Activated naive CD4-positive, alpha-beta T cell treated with anti-CD3 and anti-CD28 coated beads, Interleukin-2, amount 50 U/mL, for 16 hours (primary cell): ENCODE data around the gene UBXN7.
A peak's percentile ranks its signal among the peaks of the same experiment; 100 is the strongest.
"Not testable (repeated sequence)": the region's sequence is repeated elsewhere in the genome, so short reads cannot be mapped to it uniquely, and the experiment has no call there.

Experiments
- DNase-seq: peaks from one replicate; pipeline ENCODE4 v3.0.0-alpha.2; 2020

The UBXN7 gene, protein sequence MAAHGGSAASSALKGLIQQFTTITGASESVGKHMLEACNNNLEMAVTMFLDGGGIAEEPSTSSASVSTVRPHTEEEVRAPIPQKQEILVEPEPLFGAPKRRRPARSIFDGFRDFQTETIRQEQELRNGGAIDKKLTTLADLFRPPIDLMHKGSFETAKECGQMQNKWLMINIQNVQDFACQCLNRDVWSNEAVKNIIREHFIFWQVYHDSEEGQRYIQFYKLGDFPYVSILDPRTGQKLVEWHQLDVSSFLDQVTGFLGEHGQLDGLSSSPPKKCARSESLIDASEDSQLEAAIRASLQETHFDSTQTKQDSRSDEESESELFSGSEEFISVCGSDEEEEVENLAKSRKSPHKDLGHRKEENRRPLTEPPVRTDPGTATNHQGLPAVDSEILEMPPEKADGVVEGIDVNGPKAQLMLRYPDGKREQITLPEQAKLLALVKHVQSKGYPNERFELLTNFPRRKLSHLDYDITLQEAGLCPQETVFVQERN

DNA sequence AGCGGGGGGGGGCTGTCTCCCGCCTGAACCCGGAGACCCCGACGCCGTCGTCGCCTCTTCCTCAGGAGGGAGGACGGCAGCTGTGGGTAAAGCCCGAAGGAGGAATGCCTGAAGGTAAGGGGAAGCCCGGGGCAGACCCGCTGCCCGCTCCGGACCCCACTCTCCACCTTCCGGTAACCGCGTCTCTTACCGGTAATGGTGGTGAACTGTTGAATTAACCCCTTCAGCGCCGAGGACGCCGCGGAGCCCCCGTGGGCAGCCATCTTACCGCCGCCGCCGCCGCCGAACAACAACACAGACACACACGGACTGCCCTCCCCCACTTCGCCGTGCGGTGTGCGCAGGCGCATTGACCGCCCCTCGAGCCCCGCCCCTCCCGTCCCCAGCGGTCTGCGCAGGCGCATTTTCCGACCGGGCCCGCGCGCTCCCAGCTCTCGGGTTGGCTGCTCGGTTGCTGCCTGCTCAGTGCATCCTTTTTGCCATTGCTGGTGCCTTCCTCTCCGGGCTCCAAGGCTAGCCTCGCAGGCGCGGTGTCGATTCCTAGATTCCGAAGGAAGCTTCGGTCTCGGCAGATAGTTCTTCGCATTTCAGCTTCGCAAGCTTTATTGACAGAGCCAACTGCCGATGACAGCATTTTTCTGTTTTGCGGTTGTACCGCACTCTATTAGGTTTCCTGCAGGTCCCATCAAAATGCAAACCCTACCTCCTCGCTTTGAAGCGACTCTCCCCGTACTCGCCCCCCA, at the start of gene UBXN7:
Gene UBXN7 (minus strand): TSS at position 291 of the 743 bp plus-strand sequence. CDS start 28 bp downstream, at position 263.
- peak; percentile 93 for DNase-seq

DNA sequence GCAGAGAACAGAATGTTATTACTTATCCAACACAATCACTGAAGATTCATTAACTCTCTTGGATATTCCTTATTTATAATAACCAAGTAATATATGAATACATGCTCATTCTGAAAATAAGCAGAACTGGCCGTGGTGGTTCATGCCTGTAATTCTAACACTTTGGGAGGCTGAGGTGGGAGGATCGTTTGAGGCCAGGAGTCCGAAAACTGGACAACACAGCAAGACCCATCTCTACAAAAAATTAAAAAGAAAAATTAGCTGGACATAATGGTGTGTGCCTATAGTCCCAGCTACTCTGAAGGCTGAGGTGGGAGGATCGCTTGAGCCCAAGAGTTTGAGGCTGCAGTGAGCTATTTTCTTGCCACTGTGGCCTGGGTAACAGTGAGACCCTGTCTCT, 45.5 kb upstream of the UBXN7 start:
- DNase-seq, result no peak

DNA sequence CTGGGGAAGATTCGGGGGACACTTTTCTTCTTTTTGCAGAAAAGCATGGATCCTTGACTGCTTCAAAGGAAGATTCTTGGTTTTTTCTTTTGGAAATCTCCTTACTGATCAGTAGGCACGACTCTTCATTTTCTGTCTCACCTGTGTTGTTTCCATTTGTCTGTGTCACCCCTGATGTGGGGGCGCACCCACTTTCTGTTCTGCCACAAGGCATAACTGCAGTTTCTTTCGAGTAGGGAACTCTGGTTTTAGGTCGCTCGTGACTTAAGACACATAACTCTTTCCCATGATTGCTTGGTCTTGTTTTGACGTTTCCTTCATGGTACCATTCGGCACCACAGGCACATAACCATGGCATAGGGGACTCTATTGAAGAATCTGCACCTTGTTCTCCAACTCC, 40.1 kb upstream of the UBXN7 start:
- DNase-seq, result no peak

DNA sequence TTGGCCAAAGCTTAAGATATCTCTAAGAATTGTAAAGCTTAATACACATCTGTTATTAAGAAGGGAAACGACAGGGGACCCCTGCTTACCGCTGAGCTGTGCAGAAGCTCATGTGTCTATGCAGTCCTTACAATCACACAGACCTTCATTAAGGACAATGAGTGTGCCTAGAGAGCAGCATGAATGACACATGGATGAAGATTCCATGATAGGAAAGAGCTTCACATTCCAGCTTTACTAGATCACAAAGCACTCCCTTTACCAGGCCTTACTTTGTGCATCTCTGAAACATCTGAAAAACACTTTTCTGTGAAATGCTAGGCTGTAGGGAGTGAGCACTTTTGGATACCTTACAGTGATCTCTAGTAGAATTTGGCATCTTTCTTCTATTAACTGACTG, 39.3 kb upstream of the UBXN7 start:
- DNase-seq, result no peak

DNA sequence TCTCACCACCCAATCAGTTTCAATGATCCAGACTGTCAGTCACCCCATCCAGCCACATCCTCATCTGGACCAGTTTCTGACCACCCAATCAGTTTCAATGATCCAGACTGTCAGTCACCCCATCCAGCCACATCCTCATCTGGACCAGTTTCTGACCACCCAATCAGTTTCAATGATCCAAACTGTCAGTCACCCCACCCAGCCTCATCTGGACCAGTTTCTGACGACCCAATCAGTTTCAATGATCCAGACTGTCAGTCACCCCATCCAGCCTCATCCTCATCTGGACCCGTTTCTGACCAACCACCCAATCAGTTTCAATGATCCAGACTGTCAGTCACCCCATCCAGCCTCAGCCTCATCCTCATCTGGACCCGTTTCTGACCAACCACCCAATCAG, 38.0 kb upstream of the UBXN7 start:
- DNase-seq, result not testable (repeated sequence)

DNA sequence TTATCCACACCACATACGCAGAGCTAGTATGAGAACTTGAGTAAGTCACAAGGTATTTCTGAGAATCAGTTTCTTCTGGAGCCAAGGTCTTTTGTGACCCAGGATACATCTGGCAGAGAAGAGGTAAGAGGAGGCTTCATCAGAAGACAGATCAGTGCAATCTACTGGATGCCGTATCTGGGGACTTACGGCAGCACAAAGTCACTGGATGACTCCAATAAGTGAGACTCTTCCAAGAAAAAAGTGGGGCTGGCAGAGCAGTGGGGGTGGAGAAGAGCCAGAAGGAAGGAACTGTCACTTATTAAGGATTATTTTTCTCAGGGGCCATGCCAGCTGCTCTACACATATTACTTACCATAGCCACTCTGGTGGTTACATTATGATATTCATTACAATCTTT, 31.6 kb upstream of the UBXN7 start:
- DNase-seq, result no peak

DNA sequence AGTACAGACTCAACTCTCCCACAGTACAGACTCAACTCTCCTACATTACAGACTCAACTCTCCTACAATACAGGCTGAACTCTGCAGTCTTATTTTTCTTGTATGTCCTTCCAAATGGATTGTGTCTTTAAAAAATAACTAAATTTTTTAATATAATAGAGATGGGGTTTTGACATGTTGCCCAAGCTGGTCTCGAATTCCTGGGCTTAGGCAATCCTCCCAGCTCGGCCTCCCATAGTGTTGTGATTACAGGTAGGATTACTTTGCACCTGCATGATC, 31.2 kb upstream of the UBXN7 start:
- DNase-seq, result no peak

DNA sequence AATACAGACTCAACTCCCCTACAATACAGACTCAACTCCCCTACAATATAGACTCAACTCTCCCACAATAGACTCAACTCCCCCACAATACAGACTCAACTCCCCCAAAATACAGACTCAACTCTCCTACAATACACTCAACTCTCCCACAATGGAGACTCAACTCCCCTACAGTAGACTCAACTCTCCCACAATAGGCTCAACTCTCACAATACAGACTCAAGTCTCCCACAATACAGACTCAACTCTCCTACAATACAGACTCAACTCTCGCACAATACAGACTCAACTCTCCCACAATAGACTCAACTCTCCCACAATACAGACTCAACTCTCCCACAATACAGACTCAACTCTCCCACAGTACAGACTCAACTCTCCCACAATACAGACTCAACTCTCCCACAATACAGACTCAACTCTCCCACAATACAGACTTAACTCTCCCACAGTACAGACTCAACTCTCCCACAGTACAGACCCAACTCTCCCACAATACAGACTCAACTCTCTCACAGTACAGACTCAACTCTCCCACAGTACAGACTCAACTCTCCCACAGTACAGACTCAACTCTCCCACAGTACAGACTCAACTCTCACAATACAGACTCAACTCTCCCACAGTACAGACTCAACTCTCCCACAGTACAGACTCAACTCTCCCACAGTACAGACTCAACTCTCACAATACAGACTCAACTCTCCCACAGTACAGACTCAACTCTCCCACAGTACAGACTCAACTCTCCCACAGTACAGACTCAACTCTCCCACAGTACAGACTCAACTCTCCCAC, 30.7 kb upstream of the UBXN7 start:
- not testable (repeated sequence) for DNase-seq

DNA sequence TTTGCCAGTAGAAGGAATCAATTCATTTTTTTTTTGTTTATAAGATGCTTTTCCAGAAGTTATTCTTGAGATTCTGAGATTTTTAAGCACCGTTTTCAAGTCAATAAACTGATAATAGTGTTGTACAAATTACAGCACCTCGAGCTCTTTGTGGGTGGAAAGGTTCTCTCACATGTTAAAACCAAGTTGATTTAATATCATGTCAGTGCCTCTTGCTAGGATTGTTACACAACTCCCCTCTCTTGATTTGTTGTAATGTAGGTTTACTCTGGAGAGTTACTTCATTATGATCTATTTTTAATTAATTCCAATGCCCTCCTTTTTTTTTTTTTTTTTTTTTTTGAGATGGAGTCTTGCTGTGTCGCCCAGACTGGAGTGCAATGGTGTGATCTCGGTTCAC, 25.8 kb upstream of the UBXN7 start:
- no peak for DNase-seq

DNA sequence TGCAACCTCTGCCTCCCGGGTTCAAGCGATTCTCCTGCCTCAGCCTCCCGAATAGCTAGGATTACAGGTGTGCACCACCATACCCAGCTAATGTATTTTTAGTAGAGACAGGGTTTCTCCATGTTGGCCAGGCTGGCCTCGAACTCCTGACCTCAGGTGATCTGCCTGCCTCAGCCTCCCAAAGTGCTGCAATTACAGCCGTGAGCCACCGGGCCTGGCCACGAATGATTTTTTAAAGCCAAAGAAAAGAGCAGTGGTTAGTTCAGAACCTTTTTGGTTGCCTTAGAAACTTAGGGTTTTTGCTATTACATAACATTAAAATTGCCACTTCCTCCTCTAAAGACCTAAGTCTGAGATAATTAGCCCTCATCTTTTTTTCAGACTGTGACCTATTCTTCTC, 25.2 kb upstream of the UBXN7 start:
- not testable (repeated sequence) for DNase-seq

DNA sequence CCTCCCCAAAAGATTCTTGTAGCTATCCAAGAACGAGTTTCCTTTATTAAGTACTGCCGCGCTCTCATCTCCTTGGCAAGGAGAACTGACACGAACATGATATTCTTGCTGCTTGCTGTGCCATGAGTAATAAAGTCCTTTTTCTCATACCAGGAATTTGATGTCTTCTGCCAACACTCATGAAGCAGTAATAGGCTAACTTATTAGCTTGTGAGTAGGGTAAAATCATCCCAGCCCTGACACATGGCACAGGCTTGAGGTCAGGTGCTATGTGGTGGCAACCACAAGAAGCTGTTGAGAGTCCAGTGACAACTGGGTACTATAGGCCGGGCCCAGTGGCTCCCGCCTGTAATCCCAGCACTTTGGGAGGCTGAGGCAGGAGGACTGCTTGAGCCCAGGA, 22.7 kb upstream of the UBXN7 start:
- DNase-seq, result no peak

DNA sequence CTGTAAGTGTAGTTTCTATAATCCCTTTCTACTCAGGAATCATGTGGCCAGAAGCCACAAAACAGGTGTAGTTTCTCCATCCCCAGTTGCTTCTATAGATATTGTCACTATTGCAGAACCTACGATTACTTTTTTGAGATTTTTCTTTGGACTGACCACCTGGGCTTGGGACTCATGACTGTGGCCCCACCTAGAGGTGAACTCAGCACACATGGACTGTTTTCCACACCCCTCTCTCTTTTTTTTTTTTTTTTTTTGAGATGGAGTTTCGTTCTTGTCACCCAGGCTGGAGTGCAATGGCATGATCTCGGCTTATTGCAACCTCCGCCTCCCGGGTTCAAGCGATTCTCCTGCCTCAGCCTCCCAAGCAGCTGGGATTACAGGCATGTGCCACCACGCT, 13.2 kb upstream of the UBXN7 start:
- not testable (repeated sequence) for DNase-seq

DNA sequence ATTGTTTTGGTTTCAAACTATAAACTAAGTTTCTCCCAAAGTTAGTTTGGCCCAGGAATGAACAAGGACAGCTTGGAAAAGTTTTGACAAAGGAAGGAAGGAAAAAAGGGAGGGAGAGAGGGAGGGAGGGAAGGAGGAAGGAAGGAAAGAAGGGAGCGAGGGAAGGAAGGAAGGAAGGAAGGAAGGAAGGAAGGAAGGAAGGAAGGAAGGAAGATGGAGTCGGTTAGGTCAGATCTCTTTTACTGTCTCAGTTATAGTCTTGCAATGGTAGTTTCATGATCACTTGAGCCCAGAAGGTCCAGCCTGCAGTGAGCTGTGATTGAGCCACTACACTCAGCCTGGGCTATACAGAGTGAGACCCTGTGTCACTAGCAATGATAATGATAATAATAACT, 12.3 kb upstream of the UBXN7 start:
- no peak for DNase-seq

DNA sequence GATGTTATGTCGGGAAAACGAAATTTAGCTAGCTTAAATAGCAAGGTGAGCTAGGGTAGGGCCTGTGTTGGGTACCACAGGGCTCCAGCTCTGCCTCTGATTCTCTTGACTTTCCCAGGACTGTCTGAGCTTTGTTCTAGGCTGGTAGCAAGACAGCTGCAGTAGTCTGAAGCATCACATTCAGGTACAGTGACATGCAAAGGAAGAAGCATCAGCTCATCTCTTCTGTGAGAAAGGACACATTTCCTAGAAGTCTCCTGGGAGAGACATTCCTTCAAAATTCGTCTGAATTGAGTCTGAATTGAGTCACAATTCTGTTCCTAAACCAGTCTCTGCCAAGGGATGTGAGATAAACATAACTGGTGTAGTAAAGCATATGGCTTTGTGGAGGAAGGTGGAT, 8.5 kb upstream of the UBXN7 start:
- no peak for DNase-seq

DNA sequence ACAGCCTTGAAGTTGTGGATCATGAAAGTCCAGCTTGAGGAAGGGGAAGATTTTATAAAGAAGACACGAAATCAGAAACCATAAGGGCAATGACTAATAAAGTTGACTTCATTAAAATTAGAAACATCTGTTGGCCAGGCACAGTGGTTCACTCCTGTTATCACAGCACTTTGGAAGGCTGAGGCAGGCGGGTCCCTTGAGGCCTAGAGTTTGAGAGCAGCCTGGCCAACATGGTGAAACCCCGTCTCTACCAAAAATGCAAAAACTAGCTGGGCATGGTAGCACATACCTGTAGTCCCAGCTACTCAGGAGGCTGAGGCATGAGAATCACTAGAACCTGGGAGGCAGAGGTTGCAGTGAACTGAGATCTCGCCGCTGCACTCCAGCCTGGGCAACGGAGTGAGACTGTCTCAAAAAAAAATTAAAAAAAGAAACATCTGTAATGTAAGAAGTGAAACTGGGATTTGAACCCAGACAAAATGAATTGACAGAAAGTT, 7.9 kb upstream of the UBXN7 start:
- DNase-seq, result no peak

DNA sequence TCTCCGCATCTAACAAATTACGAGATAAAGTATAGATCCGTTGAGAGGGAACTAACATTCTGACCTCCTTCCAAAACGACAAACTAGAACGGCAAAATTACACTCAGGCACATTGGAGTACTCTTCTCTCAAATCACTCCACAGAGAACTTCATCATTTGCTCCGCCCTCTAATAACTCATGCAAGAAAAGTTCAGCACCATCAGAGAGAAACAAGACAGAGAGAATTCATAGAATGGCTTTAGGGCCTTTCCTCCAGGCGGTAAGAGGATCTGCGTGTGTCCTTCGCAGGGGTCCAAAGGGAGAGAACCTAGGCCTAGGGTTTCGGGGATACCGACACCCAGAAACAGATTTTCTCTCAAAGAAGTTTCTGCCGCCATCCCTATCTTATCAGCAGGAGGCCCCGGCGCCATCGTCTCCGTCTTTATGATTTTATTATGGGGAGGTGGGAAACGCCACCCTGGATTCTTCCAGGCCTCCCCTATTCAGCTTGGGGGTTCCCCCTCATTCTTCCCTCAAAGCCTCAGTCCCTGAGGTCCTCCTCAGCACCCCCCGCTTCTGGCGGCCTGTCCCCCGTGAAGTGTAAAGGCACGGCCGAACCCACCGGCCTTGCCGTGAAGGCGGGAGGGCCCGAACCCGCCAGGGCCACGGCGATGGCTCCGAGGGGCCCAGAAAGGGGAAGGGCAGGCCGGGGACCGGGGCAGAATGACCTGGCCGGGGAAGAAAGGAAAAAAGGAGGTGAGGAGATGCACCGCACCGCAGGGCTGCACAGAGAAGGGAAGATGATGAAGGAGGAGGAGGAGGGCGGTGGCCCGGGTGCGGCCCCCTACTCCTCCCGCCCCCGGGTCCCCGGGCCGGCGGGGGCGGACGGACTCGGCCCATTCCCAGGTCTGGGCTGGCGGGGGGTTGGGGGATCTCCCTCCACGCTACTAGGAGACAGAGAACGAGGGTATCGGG, 768 bp downstream of the UBXN7 start:
- DNase-seq, result no peak

DNA sequence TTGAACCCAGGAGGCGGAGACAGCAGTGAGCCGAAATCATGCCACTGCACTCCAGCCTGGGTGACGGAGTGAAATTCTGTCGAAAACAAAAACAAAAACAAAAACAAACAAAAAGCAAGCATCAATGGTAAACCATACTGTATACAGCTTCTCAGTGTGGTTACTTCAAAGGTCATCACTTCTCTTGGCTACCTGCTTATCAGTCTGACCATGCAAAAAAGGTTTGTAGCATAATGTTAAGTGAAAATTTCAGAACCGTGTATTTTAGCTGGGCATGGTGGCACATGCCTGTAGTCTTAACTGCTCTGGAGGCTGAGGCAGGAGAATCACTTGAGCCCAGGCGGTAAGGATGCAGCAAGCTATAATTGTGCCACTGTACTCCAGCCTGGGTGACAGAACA, 4.2 kb downstream of the UBXN7 start:
- no peak for DNase-seq

DNA sequence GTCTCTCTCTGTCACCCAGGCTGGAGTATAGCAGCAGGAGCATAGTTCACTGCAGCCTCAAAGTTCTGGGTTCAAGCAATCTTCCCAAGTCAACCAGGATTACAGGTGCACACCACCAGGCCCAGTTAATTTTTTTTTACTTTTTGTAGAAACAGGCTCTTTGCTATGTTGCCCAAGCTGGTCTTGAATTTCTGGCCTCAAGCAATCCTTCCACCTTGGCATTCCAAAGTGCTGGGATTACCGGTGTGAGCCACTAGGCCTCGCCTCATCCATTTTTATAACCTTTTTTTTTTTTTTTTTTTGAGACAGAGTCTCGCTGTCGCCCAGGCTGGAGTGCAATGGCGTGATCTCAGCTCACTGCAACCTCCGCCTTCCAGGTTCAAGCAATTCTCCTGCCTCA, 7.8 kb downstream of the UBXN7 start:
- DNase-seq, result not testable (repeated sequence)

DNA sequence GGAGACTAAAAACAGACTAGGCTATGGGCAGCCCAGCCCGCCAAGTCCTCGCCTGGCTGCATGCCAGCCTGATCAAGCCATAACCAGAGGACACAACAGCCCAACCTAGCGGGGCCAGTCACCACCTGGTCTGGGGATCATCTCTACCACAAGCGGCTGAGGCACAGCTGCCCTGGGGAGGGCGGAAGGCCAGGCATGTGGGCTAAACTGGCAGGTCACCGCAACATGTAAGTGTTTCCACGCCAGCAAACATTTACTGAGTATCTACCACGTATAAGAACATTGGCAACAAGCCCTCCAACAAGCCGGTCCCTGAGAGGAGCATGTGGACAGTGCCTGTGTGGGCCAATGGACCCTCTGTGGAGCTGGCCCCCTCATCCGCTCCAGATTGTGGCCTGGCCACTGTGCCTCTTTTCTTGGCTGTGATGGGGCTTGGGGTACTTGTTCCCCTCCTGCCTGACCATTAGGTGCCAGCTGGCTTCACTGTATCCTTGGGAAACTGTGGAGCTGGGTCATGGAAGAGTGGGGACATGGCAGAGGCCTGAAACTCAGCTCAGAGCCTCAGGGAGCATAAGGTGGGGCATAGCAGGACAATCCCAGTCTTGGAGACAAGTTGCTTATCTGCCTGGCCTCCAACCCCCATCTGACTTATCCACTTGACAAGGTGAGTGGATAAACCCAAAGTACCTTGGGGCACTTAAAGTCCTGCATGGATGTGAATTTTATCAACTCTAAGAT, 9.0 kb downstream of the UBXN7 start:
- DNase-seq, result no peak

DNA sequence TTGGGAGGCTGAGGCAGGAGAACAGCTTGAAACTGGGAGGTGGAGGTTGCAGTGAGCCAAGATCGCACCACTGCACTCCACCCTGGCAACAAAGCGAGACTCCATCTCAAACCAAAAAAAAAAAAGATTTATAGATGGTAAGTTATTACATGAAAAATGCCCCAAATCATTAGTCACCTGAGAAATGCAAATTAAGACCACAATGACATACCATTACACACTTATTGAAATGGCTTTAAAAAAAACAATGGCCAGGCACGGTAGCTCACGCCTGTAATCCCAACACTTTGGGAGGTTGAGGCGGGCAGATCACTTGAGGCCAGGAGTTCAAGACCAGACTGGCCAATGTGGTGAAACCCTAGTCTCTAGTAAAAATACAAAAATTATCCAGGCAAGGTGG, 10.6 kb downstream of the UBXN7 start:
- DNase-seq, result not testable (repeated sequence)

DNA sequence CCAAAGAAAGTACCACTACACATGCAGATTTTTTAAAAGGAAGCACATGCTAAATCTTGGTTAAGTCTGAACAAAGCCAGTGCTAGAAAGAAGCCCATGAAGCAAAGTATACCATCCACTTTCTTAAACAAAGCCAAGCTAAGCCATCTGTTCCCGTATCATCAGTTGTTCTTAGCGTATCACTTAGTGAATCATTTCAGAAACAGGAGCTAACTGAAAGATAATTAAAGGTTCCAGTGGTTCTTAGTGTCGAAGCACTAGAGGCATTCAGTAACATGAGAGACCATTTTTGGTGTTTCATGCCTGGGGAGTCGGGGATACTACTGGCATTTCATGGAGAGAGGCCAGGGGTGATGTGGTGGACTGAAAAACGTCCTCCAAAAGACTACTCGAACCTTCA, 12.8 kb downstream of the UBXN7 start:
- no peak for DNase-seq

DNA sequence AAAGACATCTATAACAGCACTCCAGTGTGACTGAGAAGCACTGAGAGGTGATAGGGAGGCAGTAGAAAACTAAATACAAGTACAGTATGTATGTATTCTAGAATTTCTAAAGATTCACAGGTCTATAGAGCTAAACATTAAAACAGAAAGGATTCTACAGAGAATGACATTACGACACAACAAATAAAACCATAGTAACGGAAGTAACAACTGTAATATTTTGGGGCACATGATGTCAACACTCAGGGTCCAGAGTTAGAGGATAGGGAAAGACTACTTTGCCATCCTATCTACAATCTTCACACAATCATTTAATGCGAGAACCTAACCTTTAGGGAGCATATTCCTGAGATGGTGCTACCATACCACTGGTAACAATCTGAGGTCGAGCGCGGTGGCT, 13.6 kb downstream of the UBXN7 start:
- DNase-seq, result no peak
